GM21381 (cell line): ENCODE measurements around the gene ABLIM1.

Experiments used
- ATAC-seq: cut with Tn5 transposase; IDR thresholded peaks from one replicate; pipeline ENCODE4 v1.9.1; 2021; ENCODE audit warnings: mild to moderate bottlenecking, moderate library complexity; ENCODE audit not compliant: unreplicated experiment

The ABLIM1 gene

DNA sequence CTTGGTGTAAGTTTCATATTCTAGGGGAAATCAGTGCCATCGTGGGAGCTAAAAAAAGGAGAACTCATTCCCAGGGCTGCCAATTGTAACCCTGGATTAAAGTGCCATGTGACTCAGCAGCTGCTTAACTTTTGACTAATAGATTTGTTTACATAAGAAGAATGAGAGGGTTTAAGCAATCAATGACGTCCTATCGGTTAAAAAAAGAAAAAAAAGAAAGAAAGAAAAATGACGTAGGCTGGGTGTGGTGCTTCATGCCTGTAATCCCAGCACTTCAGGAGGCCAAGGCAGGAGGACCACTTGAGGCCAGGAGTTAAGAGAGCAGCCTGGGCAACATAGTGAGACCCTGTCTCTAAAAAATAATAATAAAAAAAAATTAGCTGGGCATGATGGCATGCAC, 137.6 kb downstream of the ABLIM1 start:
- ATAC-seq, result no peak

DNA sequence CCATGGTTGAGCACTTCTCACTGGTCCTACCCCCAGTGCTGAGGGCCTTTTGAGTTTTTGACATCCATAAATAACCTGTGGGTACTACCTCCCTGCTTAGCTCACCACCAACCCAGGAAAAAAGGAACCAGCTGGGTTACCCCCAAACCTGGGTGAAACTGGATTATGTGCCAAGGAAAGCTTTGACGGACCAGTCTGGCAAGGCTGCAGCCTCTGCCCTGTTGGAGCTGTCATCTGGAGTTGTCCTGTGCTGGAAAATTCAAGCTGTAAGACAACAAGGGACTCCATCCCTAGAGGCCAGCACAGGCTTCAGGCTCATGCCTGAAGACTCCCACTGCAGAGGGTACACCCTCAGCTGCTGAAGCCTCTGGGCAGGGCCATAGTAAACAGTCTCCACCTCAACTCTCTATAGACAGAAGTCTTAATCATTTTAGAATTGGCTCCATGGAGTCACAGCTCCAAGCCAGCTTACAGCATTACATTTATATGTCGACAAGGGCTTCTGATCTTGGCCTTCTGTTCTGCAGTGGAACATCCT, 138.2 kb downstream of the ABLIM1 start:
- no peak for ATAC-seq

DNA sequence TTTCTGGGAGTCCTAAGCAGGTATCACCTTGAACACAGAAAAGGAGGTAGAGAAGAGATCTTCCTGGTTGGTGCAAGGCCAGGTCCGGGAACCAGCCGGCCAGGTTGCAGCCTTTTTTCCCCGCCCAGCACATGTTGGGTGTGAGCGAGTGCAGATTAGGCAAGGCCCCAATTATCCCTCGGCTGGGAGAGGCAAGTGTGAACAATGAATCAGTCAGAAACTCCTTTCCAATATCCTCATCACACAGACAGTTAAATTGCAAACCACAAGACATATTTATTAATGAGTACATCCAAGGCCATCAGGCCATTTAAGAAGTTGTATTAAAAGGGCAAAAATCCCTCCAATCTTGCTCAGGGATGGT, 138.8 kb downstream of the ABLIM1 start:
- no peak for ATAC-seq

DNA sequence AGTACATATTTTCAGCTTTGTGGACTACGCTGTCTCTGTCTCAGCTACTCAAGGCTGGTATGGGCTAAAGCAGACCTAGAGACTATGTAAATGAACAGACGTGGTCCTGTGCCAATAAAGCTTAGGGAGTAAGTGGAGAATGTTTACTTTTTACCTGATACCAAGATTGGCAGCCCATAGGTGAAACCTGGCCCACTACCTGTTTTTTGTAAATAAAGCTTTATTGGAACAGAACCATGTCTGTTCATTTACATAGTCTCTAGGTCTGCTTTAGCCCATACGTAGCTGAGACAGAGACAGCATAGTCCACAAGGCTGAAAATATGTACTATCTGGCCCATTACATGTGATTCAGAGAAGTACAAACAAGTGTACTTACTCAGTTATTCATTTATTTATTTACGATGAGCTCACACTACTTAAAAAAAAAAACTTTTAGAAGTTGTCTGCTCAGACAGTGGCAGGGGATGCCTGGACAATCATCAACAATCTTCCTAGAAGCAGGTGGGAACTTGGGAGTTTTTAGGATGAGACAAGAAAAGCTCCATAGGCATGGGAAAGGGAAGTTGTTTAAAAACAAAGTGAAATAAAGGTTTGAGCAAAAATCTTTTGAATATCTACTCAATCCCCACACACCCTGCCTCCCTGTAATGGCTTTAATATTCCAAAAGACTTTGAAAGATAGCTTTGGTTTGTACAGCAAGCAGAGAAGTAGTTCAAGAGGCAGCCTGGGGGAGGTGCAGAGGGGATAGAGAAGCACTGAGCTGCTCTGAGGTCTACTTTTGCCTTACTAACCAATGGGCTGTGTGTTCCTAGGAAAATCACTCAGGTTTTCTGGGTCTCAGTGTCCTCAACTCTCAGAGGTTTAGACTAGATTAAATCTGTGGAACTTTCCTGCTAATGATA, 139.4 kb downstream of the ABLIM1 start:
- no peak for ATAC-seq

DNA sequence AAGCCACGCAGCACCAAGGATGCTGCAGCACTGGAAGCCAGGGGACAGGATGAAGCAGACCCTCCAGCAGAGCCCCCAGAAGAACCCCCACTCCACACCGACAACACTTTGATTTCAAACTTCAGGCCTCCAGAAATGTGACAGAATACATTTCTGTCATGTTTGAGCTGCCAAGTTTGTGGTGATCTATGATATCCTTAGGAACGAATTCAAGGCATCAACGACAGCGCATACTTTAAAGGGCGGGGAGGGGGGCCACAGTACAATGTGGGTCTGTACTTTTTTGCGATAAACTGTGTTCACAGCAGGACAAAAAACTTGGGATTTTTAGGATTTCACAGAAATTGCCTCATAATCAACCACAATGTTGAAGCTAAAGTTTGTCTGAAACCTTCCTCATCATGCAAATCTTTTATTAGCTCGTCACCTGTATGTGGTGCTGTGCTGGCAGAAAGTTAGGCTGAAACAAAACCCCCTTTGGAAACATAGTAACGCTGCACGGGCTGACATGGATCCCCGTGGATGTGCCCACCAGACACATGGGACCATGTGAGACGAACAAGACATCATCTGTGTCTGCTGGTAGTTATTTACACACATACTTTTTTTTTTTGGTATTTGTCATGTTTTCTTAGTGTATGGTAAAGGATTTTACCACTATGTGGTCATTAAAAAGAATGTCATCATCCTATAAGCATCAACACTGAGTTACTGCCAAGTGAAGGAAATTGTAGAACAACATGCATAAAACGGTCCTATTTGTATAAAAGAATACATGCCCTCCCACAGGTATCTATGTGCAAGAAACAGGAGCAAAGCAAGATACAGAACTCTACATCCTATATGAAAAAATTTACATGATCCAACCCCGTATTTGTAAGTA, 140.5 kb downstream of the ABLIM1 start:
- no peak for ATAC-seq

DNA sequence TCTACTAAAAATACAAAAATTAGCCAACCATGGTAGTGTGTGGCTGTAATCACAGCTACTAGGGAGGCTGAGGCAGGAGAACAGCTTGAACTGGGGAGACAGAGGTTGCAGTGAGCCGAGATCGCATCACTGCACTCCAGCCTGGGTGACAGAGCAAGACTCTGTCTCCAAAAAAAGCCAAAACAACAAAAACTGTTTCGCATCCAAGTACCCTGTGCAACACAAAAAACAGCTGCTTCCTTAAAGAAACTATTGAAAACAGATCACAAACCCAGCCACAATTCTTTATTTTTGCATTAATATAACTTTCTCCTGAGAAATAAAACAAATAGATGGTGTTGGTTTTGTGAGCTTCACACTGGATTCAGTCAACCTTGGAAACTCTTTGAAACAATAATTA, 141.7 kb downstream of the ABLIM1 start:
- ATAC-seq, result no peak

DNA sequence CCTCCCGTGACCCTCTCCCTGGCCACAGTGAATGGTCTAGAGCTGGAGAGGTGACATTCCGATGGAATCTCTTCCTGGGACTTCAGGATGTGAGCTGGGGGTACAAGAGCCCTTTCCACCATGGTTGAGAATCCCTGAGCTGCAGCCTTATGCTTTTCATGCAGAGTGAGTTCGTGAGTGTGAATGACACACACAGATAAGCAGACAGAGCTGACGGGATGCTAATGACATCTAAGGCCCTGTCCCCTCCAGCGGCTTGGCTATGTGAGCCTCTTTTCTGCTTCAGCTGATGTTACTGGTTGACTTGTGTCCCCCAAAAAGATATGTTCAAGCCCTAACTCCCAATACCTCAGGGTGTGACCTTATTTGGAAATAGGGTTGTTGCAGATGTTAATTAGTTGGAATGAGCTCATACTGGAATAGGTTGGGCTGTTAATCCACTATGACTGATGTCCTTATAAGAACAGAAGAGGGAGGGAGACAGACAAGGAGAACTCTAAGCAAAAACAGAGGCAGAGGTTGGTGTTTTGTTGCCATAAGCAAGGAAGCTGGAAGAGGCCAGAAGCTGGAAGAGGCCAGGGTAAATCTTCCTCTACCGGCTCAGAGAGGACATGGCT, 142.7 kb downstream of the ABLIM1 start:
- no peak for ATAC-seq

DNA sequence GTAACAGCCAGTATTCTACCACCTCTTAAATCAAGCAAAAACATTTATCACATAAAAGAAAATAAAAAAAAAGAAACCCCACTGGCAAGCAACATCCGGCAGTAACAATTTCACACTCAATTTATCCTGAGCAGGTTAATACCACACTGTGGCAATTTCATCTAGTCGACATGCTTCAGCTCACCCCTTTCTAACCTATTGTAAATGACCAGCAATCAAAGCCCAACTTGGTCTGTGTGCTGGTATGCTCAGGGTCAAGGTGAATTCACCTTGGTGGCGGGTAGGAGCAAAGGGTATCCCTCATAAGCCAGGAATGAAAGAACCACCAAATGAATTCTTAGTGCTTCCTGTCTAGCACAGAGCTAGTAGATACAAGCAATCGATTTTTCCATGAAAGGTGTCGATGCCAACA, 144.7 kb downstream of the ABLIM1 start:
- ATAC-seq, result no peak

DNA sequence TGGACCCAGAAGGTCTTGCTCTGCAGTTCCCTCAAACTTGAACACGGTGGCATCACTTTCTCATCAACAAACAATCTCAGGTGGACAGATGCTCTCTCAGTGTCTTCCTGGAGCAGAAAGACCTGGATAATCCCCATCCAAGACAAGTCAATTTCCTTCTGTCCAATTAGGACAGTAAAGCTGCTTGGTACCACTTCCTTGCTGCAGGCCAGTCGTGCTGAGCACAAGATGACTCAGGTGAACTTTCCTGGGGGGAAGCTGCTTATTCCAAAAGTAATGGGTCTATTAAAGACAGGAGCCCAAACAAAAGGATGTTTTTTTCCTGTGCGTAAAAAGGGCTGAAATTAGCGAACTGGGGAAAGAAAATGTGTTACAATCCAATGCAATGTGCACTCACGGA, 146.2 kb downstream of the ABLIM1 start:
- ATAC-seq, result no peak

DNA sequence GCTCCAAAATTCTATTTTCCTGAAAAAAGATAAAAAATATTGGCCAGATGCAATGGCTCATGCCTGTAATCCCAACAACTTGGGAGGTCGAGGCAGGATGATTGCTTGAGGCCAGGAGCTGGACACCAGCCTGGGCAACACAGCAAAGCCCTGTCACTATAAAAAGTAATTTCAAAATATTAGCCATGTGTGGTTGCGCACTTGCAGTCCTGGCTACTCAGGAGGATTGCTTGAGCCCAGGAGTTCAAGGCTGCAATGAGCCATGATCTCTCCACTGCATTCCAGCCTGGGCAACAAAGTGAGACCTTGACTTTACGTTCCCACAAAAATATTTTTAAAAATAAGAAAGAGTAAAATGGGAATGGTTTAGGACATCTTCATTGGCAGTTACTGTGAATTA, 149.7 kb downstream of the ABLIM1 start:
- ATAC-seq, result no peak

DNA sequence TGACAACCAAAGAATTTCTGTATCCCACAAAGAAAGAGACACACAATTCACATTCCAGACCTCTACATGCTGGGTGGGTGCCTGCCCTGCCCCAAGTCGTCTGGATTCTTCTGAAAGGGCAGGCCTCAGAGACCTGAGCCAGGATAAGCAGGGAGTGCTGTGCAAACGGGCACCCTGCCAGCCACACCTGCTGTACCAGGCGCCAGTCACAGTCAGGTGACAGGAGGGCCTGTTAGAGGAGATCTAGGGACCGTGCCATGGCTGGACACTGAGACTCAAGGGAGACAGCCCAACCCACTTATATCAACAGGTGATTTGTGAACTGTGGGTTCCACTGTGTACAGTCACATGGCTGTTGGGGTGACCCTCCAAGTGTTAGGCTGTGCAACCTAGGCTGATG, 150.6 kb downstream of the ABLIM1 start:
- no peak for ATAC-seq

DNA sequence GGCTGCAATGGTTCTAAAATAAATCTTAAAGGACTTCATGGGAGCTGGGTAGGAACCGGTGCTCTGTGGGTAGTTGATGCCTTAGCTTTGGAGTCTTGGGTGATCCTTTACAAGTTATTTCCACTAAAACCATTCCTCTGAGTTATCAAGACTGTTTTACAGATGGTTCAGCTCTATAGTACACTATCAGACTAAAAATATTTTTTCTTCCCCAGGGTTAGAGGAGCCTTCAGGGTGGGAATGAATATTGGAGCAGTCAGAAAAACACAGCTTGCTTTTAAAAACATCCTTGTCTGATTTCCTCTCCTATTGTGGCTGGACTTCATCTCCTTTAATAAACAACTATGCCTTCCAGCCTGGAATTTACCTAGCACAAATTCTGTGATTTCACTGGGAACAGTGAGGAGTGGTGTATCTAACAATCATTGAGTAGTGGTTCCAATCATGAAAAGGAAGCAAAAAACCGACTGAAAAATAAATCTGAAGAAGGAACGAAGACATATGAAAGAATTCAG, 151.1 kb downstream of the ABLIM1 start:
- no peak for ATAC-seq

DNA sequence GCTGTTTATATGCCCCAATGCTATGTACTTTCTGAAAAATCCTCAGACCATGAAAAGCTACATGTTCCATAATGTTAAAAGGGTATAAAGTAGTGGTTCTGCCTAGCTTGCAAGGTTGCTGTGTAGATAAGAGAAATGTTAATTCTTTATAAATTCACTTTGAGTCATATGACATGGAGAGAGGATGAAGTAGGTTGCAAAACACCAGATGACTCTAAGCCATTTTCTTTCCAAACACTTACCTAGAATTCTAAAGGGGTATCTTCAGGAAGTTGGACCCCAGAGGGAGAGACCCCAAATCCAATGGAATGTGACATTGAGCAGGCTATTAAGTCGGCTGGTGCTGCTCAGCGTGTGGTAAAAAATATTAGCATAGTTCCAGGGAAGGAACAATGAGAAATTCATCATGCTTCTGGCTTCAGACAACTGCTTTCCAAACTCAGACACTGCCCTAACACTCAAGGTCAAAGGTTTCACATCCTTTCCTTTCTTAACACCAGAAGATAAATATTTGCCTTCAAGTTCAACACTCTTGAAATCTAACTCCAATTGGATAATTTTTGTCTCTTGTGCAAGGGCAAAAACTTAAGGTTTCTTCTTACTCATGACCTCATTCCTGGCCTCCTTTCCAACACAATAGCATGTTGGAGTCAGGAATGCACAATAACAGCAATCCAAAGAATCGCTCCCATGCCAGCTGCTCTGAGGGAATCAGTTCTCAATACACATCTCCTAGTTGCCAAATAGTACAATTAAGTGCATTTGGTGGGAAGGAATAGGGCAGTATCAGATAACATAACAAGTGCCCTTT, 153.1 kb downstream of the ABLIM1 start:
- no peak for ATAC-seq

DNA sequence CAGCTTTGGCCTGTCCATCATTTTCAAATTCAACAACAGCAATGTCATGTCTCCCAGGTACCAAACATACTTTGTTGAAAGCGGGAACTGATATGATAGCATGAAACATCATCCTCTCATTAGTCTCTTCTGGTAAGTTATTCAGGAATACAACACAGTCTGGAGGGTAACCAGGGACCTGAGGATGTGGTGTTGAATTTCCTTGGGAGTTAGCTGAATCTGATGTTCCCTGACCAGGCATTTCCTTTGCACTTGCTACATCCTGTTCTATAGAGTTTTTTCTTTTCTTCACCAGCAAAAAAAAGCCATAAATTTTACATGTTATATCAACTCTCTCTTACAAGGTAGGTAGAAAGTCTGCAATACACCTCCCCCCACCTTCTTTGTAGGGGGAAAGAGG, 156.0 kb downstream of the ABLIM1 start:
- ATAC-seq, result no peak

DNA sequence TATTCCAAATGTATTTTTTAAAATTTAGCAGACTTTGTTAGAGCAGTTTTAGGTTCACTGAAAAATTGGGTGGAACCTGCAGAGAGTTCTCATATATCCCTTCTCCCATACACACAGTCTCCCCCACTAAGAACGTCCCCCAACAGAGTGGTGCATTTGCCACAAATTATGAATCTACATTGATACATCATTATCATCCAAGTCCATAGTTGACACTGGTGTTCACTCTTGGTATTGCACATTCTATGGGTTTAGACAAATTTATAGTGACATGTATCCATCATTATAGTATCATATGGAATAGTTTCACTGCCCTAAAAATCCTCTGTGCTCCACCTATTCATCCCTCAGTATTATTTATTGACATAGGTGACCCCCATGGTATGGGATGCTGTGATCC, 156.4 kb downstream of the ABLIM1 start:
- no peak for ATAC-seq

DNA sequence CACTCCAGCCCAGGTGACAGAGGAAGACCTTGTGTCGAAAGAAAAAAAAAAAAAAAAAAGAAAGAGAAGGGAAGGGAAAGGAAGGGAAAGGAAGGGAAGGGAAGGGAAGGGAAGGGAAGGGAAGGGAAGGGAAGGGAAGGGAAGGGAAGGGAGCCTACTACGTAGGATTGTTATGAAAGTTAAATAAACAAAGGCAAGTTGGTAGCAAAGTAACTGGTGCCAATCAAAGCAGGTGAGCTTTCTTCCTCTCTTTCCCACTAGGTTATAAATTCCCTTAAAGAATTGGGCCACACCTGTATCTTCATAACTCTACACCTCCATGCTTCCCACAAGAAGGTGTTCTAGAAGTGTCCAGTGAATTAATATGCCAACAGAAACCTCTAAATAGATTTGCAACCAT, 157.4 kb downstream of the ABLIM1 start:
- ATAC-seq, result no peak

DNA sequence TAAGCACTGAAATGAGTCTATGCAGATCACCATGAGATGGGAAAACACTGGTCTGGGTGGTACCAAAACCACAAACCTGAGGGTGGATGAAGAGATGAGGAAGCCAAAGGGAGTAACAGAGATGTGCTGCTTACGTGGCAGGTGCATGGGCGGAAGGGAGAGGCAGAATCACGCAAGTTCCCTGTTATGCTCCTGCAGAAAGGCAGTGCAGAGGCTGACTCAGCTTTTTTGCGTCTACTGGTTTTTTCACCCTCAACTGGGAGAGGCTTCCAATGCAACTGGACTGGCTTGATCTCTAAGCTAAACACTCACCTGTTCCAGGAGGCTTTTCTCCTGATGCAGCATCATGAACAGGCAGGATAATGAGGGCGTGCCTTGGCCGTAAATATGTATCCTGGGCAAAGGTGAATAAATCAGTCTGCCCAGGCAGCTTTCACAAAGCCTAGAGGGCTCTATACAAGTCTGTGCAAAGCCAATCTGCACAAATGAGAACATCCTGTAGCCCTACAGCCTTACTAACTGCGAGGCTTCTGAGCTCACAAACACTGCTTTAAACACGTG, 158.4 kb downstream of the ABLIM1 start:
- peak; percentile 18 for ATAC-seq

DNA sequence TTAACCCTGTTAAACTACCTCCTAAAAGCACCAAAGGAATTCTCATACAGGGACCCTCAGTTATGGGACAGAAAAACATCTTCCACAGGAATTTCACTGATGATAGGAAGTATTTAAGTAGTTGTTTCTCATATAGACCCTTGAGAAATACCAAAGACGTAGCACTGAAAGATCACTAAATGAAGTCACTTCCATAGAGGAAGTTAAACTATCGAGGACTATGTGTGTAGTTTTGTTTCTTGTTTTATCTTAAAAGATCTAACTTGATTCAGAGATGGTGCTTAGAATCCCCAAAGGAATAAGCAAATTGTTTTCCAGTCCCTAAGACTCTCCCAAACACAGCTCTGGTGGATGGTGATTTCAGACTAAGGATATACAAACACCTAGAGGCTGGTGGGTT, 159.0 kb downstream of the ABLIM1 start:
- ATAC-seq, result peak; percentile 30

DNA sequence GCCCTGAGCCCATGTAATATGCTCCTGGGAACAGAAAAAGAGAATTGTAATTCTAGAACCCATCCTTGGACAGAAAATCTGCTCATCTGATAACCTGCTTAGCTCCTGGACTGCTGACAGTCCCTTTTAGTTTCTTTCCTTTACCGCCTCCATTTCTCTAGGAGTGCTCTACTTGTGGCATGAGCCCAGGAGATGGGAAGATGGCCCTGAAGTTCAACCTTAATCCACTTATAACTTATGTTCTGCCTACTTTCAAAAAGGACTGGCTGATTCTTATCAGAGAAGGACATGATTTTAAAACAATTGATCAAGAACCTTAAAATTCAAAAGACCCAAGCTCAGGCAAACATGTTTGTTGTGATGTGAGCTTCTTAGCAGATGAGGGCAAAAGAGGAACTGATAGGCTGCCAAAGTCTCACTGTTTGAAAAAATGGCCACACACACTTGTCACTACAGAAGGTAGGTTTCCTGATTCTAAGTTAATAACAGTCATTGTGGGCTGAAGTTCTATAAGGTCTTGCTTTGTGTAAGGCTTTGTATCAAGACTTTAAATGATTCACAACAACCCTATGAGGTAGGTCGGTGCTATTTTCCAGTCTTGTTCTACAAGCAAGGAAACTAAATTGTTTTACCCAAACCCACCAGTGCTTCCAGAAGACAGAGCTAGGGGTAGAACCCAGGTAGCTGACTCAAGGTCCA, 159.5 kb downstream of the ABLIM1 start:
- ATAC-seq, result peak; percentile 66
